Measurements from ENCODE around the gene DOK7. TPM values are rescaled to one million over a fixed set of nuclear protein-coding genes. Genes with fewer than 3 reads are reported as not detected.

The DOK7 gene
- total RNA-seq, 2 experiments from 2014 or later, result not detected

DNA sequence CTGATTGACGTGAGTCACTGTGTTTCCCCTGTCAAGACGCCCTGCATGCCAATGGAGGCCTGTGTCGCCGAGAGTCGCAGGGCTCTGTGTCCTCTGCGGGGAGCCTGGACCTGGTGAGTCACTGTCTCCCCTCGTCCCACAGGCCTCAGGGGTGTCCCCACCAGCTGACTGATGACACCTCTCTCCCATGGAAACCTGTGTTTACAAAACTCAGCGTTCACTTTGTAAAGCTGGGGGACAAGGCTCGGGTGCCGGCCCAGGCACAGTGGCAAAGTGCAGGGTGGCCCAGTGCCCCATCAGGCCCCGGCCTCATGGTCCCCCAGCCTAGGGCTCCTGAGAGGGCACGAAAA, 42.5 kb upstream of the DOK7 start:
- Histone ChIP-seq H3K36me3 (ENCODE audit: insufficient read depth, low read length) (no peaks in the 10 kb centered on the region), H3K27ac (ENCODE audit: low read depth in 1 of 2, low read length in 2 of 2) (no peak overlapping the region), H3K4me3 (ENCODE audit: low read length) (no peak overlapping the region), H3K27me3 (ENCODE audit: control insufficient read depth in 1 of 2, insufficient read depth in 2 of 2, low read length in 2 of 2) (no peaks in the 10 kb centered on the region), H3K4me1 (ENCODE audit: insufficient read depth, low read length) (no peaks in the 10 kb centered on the region), H3K9me3 (ENCODE audit: control insufficient read depth in 1 of 2, insufficient read depth in 1 of 2, low read length in 2 of 2) (no peaks in the 10 kb centered on the region)
- DNase-seq, result no peak
- Mint-ChIP-seq H3K36me3 (ENCODE audit: low read depth) (peaks cover 11% of the 10 kb centered on the region), H3K9me3 (no peaks in the 10 kb centered on the region), H3K4me1 (ENCODE audit: low read depth) (no peaks in the 10 kb centered on the region), H3K4me3 (no peak overlapping the region), H3K27me3 (no peaks in the 10 kb centered on the region), H3K27ac (no peak overlapping the region)
- ATAC-seq (ENCODE audit: poor library complexity), result no peak
- TF ChIP-seq, protein P1, sequence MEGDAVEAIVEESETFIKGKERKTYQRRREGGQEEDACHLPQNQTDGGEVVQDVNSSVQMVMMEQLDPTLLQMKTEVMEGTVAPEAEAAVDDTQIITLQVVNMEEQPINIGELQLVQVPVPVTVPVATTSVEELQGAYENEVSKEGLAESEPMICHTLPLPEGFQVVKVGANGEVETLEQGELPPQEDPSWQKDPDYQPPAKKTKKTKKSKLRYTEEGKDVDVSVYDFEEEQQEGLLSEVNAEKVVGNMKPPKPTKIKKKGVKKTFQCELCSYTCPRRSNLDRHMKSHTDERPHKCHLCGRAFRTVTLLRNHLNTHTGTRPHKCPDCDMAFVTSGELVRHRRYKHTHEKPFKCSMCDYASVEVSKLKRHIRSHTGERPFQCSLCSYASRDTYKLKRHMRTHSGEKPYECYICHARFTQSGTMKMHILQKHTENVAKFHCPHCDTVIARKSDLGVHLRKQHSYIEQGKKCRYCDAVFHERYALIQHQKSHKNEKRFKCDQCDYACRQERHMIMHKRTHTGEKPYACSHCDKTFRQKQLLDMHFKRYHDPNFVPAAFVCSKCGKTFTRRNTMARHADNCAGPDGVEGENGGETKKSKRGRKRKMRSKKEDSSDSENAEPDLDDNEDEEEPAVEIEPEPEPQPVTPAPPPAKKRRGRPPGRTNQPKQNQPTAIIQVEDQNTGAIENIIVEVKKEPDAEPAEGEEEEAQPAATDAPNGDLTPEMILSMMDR (IDR thresholded peaks at IDR 0.05), result no peak
- intact Hi-C loops (cut with DNase I, micrococcal nuclease), result no loop called here
- ChIA-PET CTCF (no interaction called here), POLR2A (no interaction called here)

DNA sequence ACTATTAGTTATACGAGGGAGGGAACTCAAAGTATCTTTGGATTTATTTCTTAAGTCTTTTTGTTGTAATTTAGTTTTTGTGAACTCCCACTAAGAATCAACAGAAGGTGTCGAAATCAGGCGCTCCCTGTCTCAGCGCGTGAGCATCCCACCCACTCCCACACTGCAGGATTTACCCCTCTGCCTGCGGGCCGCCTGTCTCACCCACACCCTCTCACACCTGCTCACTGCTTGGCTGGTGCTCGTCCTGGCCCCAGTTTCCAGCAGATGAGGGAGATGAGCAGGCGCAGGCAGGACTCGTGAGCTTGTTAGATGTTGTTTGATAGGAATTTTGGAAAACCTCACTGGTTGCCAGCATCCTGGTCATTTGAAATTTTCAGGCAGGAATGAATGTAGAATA, 42.1 kb upstream of the DOK7 start:
- Histone ChIP-seq H3K27me3 (ENCODE audit: control insufficient read depth in 1 of 2, insufficient read depth in 2 of 2, low read length in 2 of 2) (no peaks in the 10 kb centered on the region), H3K27ac (ENCODE audit: low read depth in 1 of 2, low read length in 2 of 2) (no peak overlapping the region), H3K4me3 (ENCODE audit: low read length) (no peak overlapping the region), H3K36me3 (ENCODE audit: insufficient read depth, low read length) (no peaks in the 10 kb centered on the region), H3K9me3 (ENCODE audit: control insufficient read depth in 1 of 2, insufficient read depth in 1 of 2, low read length in 2 of 2) (no peaks in the 10 kb centered on the region), H3K4me1 (ENCODE audit: insufficient read depth, low read length) (no peaks in the 10 kb centered on the region)
- CTCF ChIA-PET, result no interaction called here
- no peak for ATAC-seq (ENCODE audit: poor library complexity)
- peaks cover 11% of the 10 kb centered on the region for H3K36me3 Mint-ChIP-seq (ENCODE audit: low read depth)
- no peaks in the 10 kb centered on the region for H3K9me3 Mint-ChIP-seq
- no peak overlapping the region for H3K27ac Mint-ChIP-seq
- no peak for DNase-seq
- no peak overlapping the region for H3K4me3 Mint-ChIP-seq
- H3K4me1 Mint-ChIP-seq (ENCODE audit: low read depth), result no peaks in the 10 kb centered on the region
- no peaks in the 10 kb centered on the region for H3K27me3 Mint-ChIP-seq
- intact Hi-C loops (cut with DNase I, micrococcal nuclease), result no loop called here
- POLR2A ChIA-PET, result no interaction called here
- TF ChIP-seq, protein P1 (IDR thresholded peaks at IDR 0.05), result no peak

DNA sequence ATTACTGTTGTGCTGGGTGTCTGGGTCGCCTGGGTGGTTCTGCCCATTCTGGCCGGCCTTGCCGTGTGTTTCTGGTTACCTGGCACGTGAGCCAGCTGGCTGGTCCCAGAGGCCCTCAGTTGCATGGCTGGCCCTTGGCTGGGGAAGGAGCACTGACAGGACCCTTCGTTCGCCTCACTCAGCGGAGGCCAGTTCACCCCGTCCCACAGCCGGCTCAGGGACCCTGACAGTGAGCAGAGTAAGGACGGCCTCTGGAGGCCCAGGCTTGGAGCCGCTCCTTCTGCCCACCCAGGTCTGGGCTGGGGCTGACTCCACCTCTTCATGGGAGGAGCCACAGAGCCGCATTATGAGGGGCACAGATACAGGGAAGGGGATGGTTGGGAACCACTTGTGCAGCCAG, 41.6 kb upstream of the DOK7 start:
- no peaks in the 10 kb centered on the region for H3K36me3 ChIP-seq (ENCODE audit: insufficient read depth, low read length)
- H3K27me3 ChIP-seq (ENCODE audit: control insufficient read depth in 1 of 2, insufficient read depth in 2 of 2, low read length in 2 of 2), result no peaks in the 10 kb centered on the region
- no peaks in the 10 kb centered on the region for H3K9me3 Mint-ChIP-seq
- H3K4me3 ChIP-seq (ENCODE audit: low read length), result no peak overlapping the region
- H3K27me3 Mint-ChIP-seq, result no peaks in the 10 kb centered on the region
- H3K4me1 Mint-ChIP-seq (ENCODE audit: low read depth), result no peaks in the 10 kb centered on the region
- ChIA-PET POLR2A (no interaction called here), CTCF (no interaction called here)
- intact Hi-C loops (cut with DNase I, micrococcal nuclease), result no loop called here
- ATAC-seq (ENCODE audit: poor library complexity), result no peak
- peaks cover 11% of the 10 kb centered on the region for H3K36me3 Mint-ChIP-seq (ENCODE audit: low read depth)
- H3K27ac ChIP-seq (ENCODE audit: low read depth in 1 of 2, low read length in 2 of 2), result no peak overlapping the region
- H3K9me3 ChIP-seq (ENCODE audit: control insufficient read depth in 1 of 2, insufficient read depth in 1 of 2, low read length in 2 of 2), result no peaks in the 10 kb centered on the region
- DNase-seq, result no peak
- TF ChIP-seq, protein P1 (IDR thresholded peaks at IDR 0.05), result no peak
- no peak overlapping the region for H3K27ac Mint-ChIP-seq
- H3K4me1 ChIP-seq (ENCODE audit: insufficient read depth, low read length), result no peaks in the 10 kb centered on the region
- H3K4me3 Mint-ChIP-seq, result no peak overlapping the region

All from CD4-positive, alpha-beta T cell (primary cell).